ENCODE results near the gene HBG2. TPM values are rescaled to one million over a fixed set of nuclear protein-coding genes. Genes with fewer than 3 reads are reported as not detected.

Gene HBG2
- total and polyA plus RNA-seq, 2 experiments from 2014 or later, result not detected

- Histone ChIP-seq H3K4me3 (no peak overlapping the region), H3F3A (replicated peaks; ENCODE audit: low read depth) (no peaks in the 10 kb centered on the region), H3K9me2 (ENCODE audit: insufficient read depth) (no peaks in the 10 kb centered on the region), H3K4me2 (no peak overlapping the region), H3K4me1 (ENCODE audit: insufficient read depth) (no peaks in the 10 kb centered on the region), H3K27me3 (ENCODE audit: insufficient read depth) (no peaks in the 10 kb centered on the region), H4K20me1 (replicated peaks; ENCODE audit: insufficient read depth) (no peaks in the 10 kb centered on the region), H3K79me2 (replicated peaks; ENCODE audit: insufficient read depth) (no peaks in the 10 kb centered on the region), H3K36me3 (ENCODE audit: insufficient read depth) (no peaks in the 10 kb centered on the region), H3K27ac (ENCODE audit: low read depth) (no peak overlapping the region), H2AFZ (no peak overlapping the region)
- Mint-ChIP-seq H3K9me3 (no peaks in the 10 kb centered on the region), H3K27me3 (ENCODE audit: insufficient read depth, low read depth, poor library complexity) (no peaks in the 10 kb centered on the region), H3K27ac (no peak overlapping the region), H3K4me1 (no peaks in the 10 kb centered on the region), H3K4me3 (no peak overlapping the region), H3K36me3 (ENCODE audit: low read depth) (no peaks in the 10 kb centered on the region)
- DNase-seq (ENCODE audit: low spot score), result no peak
- TF ChIP-seq CTCF (conservative IDR thresholded peaks at IDR 0.05; ENCODE audit: low read depth in 2 of 2), result no peak
- no peak for TF ChIP-seq REST (IDR thresholded peaks at IDR 0.05; ENCODE audit: unreplicated experiment)
- no peak for TF ChIP-seq JUNB (IDR thresholded peaks at IDR 0.05; ENCODE audit: unreplicated experiment)
- TF ChIP-seq ZNF331 (CRISPR knock-in tag; IDR thresholded peaks at IDR 0.05; ENCODE audit: low read depth), result no peak
- no peak for TF ChIP-seq POLR2AphosphoS5 (IDR thresholded peaks at IDR 0.05; ENCODE audit: low read depth)
- ATAC-seq, result no peak
Measured at GRCh38 chr11:5235364-5236095, 19.1 kb downstream of the HBG2 start.

GRCh38 chr11:5234381-5234834 is 20.2 kb downstream of the HBG2 start, which contains the start of gene HBD:
HBD (minus strand) TSS chr11:5234483; CDS start chr11:5234433, 50 bp downstream.
- no peak within 1 kb of the TSS for H2AFZ ChIP-seq
- no peak for DNase-seq (ENCODE audit: low spot score)
- H3K4me3 Mint-ChIP-seq, result no peak within 1 kb of the TSS
- TF ChIP-seq ZNF462 (CRISPR knock-in tag; IDR thresholded peaks at IDR 0.05) (no peak), CREB1 (CRISPR knock-in tag; IDR thresholded peaks at IDR 0.05; ENCODE audit: low read depth) (no peak), JUNB (IDR thresholded peaks at IDR 0.05; ENCODE audit: unreplicated experiment) (no peak), NANOG (IDR thresholded peaks at IDR 0.05; ENCODE audit: borderline replicate concordance) (no peak), EZH2 (IDR thresholded peaks at IDR 0.05; ENCODE audit: low read depth, unreplicated experiment) (no peak), ZNF331 (CRISPR knock-in tag; IDR thresholded peaks at IDR 0.05; ENCODE audit: low read depth) (no peak), EZH2phosphoT487 (IDR thresholded peaks at IDR 0.05; ENCODE audit: unreplicated experiment) (no peak)

More at GRCh38 chr11:5234381-5234834, 20.2 kb downstream of the HBG2 start, which contains the start of gene HBD:
- H3K36me3 Mint-ChIP-seq (ENCODE audit: low read depth), result no peaks in the 10 kb centered on the region
- H3K4me1 Mint-ChIP-seq, result no peaks in the 10 kb centered on the region
- no peaks in the 10 kb centered on the region for H3K9me3 Mint-ChIP-seq
- H3K27ac ChIP-seq (ENCODE audit: low read depth), result no peak within 1 kb of the TSS
- ATAC-seq, result no peak
- H3K4me2 ChIP-seq, result no peak within 1 kb of the TSS
- H3F3A ChIP-seq (replicated peaks; ENCODE audit: low read depth), result no peaks in the 10 kb centered on the region
- no peaks in the 10 kb centered on the region for H3K4me1 ChIP-seq (ENCODE audit: insufficient read depth)
- H3K36me3 ChIP-seq (ENCODE audit: insufficient read depth), result no peaks in the 10 kb centered on the region
- H3K27me3 Mint-ChIP-seq (ENCODE audit: insufficient read depth, low read depth, poor library complexity), result no peaks in the 10 kb centered on the region
- no peaks in the 10 kb centered on the region for H4K20me1 ChIP-seq (replicated peaks; ENCODE audit: insufficient read depth)
- no peaks in the 10 kb centered on the region for H3K27me3 ChIP-seq (ENCODE audit: insufficient read depth)
- H3K27ac Mint-ChIP-seq, result no peak within 1 kb of the TSS
- H3K9me2 ChIP-seq (ENCODE audit: insufficient read depth), result no peaks in the 10 kb centered on the region
- H3K4me3 ChIP-seq, result no peak within 1 kb of the TSS
- H3K79me2 ChIP-seq (replicated peaks; ENCODE audit: insufficient read depth), result no peaks in the 10 kb centered on the region

Data from GM23338 (cell line).